Keratinocyte (primary cell): Measurements from ENCODE around the gene IGF2BP2.

ENCODE experiments used
- CTCF ChIP-seq, 3 experiments: IDR thresholded peaks in 1 of 3; conservative IDR thresholded peaks in 1 of 3; optimal IDR thresholded peaks in 1 of 3; 2 replicates in 2 of 3; 3 replicates in 1 of 3; pipeline versions ENCODE3 to v1.5.1; 2011; ENCODE audit warnings: low read length in 3 of 3, mild to moderate bottlenecking in 3 of 3, moderate library complexity in 2 of 3, control low read depth in 1 of 3, inconsistent platforms in 1 of 3; ENCODE audit not compliant: insufficient read depth in 2 of 3; ENCODE audit errors: extremely low read depth in 1 of 3
- EZH2 ChIP-seq: IDR thresholded peaks from one replicate; pipeline ENCODE4 v1.6.1; 2012; ENCODE audit warnings: inconsistent platforms, mild to moderate bottlenecking, low read length, moderate library complexity

GRCh38 chr3:185655426-185656320, 169.2 kb downstream of the IGF2BP2 start:
- no peak for TF ChIP-seq CTCF (optimal IDR thresholded peaks at IDR 0.05 in 1 of 3, IDR thresholded peaks at IDR 0.05 in 1 of 3, conservative IDR thresholded peaks at IDR 0.05 in 1 of 3; ENCODE audit: extremely low read depth in 1 of 3, insufficient read depth in 2 of 3, low read length in 3 of 3)
- TF ChIP-seq EZH2 = no peak
